Liver (tissue), 3 donors: ENCODE measurements around the gene ZMYND8.

Source experiments
- ATF3 ChIP-seq: IDR thresholded peaks from 2 replicates; pipeline ENCODE4 v1.6.1; 2016; ENCODE audit warnings: antibody characterized with exemption
- CTCF ChIP-seq: fragments of 150-350 bp; IDR thresholded peaks from 2 replicates; pipeline ENCODE4 v1.5.1; 2017; ENCODE audit warnings: improper control_type of control experiment, low read depth, low read length; ENCODE audit not compliant: missing input control
- ZBTB33 ChIP-seq: IDR thresholded peaks from 2 replicates; pipeline ENCODE4 v1.6.1; 2016; ENCODE audit warnings: antibody characterized with exemption
- donor health status: healthy.
- donor health status: healthy.

GRCh38 chr20:47266847-47267515 is 89.5 kb downstream of the ZMYND8 start:
- no peak for TF ChIP-seq CTCF
- no peak for TF ChIP-seq ZBTB33
- TF ChIP-seq ATF3 = no peak
